AG09309 (cell line): ENCODE results near the gene EML6.

ENCODE experiments used
- DNase-seq: peaks from one replicate; pipeline ENCODE4 v3.0.0-alpha.2; 2010; ENCODE audit warnings: low read depth
- H3K4me3 ChIP-seq: 2 replicates; pipeline ENCODE4 v1.5.1; 2011; ENCODE audit warnings: mild to moderate bottlenecking, low read depth, low read length, moderate library complexity; ENCODE audit not compliant: control insufficient read depth
- TF ChIP-seq, protein P1 (sequence below): IDR thresholded peaks from 2 replicates; pipeline ENCODE4 v1.5.1; 2011; ENCODE audit warnings: mild to moderate bottlenecking, low read depth, low read length, inconsistent platforms; ENCODE audit not compliant: insufficient read depth, control insufficient read depth; ENCODE audit errors: missing control alignments

Gene EML6

DNA sequence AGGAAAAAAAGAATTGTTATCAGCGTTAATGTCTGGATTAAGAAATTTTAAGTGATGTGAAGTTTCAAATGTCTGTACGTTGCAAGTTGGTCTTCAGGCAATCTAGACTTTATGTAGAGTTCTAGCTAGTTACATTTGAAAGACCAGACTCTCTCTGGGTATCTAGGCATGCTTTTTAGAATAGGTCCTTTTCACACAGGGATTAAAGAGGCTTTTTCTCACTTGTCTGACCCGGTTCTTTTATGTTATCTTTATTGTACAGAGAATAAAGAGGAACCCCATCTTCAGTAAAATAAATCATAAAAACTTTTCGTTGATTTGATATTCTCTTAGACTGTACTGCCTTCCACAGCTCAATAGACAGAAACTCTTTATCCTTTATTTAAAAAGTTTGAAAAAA, 8.5 kb upstream of the EML6 start:
- TF ChIP-seq, protein P1, sequence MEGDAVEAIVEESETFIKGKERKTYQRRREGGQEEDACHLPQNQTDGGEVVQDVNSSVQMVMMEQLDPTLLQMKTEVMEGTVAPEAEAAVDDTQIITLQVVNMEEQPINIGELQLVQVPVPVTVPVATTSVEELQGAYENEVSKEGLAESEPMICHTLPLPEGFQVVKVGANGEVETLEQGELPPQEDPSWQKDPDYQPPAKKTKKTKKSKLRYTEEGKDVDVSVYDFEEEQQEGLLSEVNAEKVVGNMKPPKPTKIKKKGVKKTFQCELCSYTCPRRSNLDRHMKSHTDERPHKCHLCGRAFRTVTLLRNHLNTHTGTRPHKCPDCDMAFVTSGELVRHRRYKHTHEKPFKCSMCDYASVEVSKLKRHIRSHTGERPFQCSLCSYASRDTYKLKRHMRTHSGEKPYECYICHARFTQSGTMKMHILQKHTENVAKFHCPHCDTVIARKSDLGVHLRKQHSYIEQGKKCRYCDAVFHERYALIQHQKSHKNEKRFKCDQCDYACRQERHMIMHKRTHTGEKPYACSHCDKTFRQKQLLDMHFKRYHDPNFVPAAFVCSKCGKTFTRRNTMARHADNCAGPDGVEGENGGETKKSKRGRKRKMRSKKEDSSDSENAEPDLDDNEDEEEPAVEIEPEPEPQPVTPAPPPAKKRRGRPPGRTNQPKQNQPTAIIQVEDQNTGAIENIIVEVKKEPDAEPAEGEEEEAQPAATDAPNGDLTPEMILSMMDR, result no peak
- no peak overlapping the region for H3K4me3 ChIP-seq
- no peak for DNase-seq

DNA sequence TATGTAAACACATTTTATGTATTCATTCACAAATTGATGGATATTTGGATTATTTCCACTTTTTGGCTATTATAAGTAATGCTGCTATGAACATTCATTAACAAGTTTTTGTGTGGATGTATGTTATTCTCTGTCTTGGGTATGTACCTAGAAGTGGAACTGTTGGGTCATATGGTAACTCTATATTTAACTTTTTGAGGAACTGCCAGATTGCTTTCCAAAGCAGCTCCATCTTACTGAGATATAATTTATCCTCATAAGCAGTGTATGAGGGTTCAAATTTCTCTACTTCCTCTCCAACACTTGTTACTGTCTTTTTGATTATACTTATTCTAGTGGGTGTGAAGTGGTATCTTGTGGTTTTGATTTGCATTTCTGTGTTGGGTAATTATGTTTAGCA, 7.1 kb upstream of the EML6 start:
- TF ChIP-seq, protein P1, result no peak
- DNase-seq, result no peak
- no peak overlapping the region for H3K4me3 ChIP-seq

DNA sequence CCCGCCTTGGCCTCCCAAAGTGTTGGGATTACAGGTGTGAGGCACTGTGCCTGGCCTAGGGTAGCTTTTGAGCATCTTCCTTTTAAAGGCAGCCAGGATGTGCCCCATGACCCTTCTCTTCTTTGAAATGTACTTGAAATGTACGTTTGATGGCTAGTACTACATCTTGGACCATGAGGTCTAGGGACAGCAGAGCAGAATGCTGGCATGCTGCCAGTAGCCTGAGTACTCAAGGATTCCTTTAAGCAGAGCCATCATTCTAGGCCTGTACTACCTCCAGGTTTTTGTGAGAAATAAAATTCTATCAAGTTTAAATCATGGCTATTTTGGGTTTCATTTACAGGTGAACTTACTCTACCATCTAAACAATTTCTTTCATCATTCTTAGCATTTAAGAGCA, 2.9 kb upstream of the EML6 start:
- TF ChIP-seq, protein P1, result no peak
- H3K4me3 ChIP-seq, result no peak overlapping the region
- no peak for DNase-seq

DNA sequence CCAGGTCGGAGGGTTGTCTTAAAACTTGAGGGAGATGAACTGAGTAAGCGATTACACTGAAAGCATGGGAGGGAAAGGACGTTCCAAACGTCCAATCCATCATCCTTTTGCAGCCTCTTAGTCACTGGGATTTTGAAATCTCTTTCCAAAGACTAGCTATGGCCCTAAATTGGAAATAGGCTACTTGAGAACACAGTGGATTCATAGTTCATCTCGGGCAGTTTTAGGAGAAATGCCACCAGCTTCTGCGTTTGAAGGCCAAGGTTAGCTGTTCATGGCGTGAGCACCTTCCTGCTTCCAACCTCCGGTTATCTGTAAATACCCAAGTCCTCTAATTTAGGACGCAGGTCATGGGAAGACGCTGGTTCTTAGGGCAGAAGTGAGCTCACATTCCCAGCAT, 821 bp upstream of the EML6 start:
- peak; percentile 41 for DNase-seq
- H3K4me3 ChIP-seq, result peak overlapping the region; percentile 60
- TF ChIP-seq, protein P1, result no peak

DNA sequence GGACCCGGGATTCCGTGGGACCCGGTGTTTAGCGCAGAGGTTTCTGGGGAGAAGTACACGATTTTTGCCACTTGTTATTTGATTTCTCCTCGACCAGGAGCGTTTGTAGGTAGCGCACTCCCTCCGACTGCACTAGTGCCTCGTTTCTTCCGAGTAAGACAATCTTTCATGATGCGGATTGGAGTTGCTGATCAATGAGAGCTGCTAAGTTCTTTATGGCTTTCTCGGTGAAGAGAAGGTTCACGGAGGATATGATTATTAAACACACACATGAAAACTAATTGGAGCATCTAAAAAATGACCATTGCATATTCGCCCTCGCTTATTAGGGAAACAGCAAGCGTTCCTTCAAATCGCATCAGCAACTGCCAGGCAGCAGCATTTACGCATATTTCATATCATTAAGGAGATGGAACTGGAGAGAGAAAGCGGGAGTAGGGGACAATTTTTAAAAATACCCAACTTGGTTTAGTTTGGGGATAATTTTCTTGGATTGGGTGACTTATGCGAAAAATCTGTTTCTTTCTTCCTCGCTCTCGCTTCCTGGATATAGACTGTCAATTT, 616 bp downstream of the EML6 start:
- TF ChIP-seq, protein P1, result no peak
- peak overlapping the region; percentile 60 for H3K4me3 ChIP-seq
- DNase-seq, result no peak

DNA sequence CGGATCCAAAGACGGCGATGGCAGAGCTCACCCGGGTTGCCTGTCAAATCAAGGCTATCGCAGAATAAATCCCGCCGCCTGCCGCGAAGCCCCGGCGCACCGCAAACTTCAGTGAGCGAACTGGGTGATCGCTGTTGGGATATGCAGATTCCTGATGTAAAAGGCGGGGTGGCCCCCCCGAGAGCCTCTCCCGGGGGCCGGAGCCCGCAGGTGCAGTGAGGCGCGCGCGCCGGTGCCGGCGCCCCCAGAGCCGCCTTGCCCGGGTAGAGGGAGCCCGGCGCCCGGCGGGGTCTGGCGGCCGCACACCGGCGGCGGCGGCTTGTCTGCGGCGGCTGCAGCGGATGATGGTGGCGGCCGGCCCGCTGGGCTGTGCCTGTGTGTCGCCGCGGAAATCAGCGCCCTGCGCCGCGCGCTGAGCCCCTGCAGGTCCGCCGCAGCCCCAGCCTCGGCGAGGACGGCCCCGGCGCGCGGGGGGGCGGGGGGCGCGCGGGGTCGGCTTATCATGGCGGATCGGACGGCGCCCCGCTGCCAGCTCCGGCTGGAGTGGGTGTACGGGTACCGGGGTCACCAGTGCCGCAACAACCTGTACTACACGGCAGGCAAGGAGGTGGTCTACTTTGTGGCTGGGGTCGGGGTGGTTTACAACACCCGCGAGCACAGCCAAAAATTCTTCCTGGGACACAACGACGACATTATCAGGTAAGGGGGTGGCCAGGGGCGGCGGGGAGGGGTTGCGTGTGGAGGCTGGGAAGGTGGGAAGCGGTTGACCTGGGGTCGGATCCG, 1.3 kb downstream of the EML6 start:
- TF ChIP-seq, protein P1, result no peak
- H3K4me3 ChIP-seq, result peak overlapping the region; percentile 60
- DNase-seq, result no peak
